ENCODE measurements around the gene PLAAT2. TPM values are rescaled to one million over a fixed set of nuclear protein-coding genes. Genes with fewer than 3 reads are reported as not detected.

PLAAT2 gene
- total and polyA plus RNA-seq, 10 of the 15 experiments (the other 5 are each of a cell fraction or from before 2014, with no cell fraction given): 4.6 to 25.9 (median 8.6) TPM

GRCh38 chr11:63517156-63517555 is 46.0 kb downstream of the PLAAT2 start:
- no peak overlapping the region for H3K9ac ChIP-seq (ENCODE audit: control insufficient read depth, insufficient read depth, low read length)
- no peak overlapping the region for H2AFZ ChIP-seq (ENCODE audit: control insufficient read depth, low read depth, low read length)
- in situ Hi-C loops (cut with MboI) (no loop called here), intact Hi-C loops (cut with micrococcal nuclease; ENCODE audit: unreplicated experiment) (no loop called here)
- H3K4me3 ChIP-seq: no peak overlapping the region
- no peaks in the 10 kb centered on the region for H3K36me3 ChIP-seq (ENCODE audit: control insufficient read depth in 2 of 2, insufficient read depth in 2 of 2, low read length in 1 of 2)
- no peak for DNase-seq (ENCODE audit: low read depth, low spot score)
- no peaks in the 10 kb centered on the region for H3K4me1 ChIP-seq (ENCODE audit: control insufficient read depth, insufficient read depth, low read length)
- ChIA-PET POLR2A (no interaction called here), CTCF (interaction anchor here (1.7 kb wide), 1 partner anchor 38 kb away, joined by 3 read pairs; no protein-coding TSS in a partner anchor), RAD21 (ENCODE audit: unreplicated experiment) (no interaction called here), SMC1A (ENCODE audit: uncharacterized antibody, unreplicated experiment) (no interaction called here)
- no peaks in the 10 kb centered on the region for H4K20me1 ChIP-seq (ENCODE audit: control insufficient read depth, insufficient read depth)
- ATAC-seq: no peak
- no peak for FAIRE-seq
- BruUV-seq (replicated peaks): no TSS peak
- H3K4me2 ChIP-seq (ENCODE audit: control insufficient read depth, insufficient read depth): no peak overlapping the region
- no peaks in the 10 kb centered on the region for H3K79me2 ChIP-seq (ENCODE audit: control insufficient read depth, insufficient read depth, low read length)
- no peaks in the 10 kb centered on the region; the same call in 2 of the 3 replicates for H3K9me3 ChIP-seq (replicated peaks; ENCODE audit: control insufficient read depth, insufficient read depth, low read length)
- H3K27ac ChIP-seq (ENCODE audit: control insufficient read depth, insufficient read depth): no peak overlapping the region
- H3K27me3 ChIP-seq (replicated peaks in 1 of 2; ENCODE audit: control insufficient read depth in 2 of 2, insufficient read depth in 2 of 2, low read length in 1 of 2): no peaks in the 10 kb centered on the region
- WGBS (ENCODE audit: insufficient coverage, insufficient replicate concordance, low lambda C conversion rate, missing lambda C conversion rate): 60% methylated on average over 5 of the region's 5 CpGs
- TF ChIP-seq ZZZ3 (IDR thresholded peaks at IDR 0.05; ENCODE audit: control insufficient read depth, insufficient read length, low read depth) (no peak), POLR2A (IDR thresholded peaks at IDR 0.05; ENCODE audit: low read depth, low read length) (no peak), SPI1 (IDR thresholded peaks at IDR 0.05; ENCODE audit: borderline replicate concordance, insufficient read depth, low read depth, low read length) (no peak), STAT3 (IDR thresholded peaks at IDR 0.05; ENCODE audit: low read depth, low read length) (no peak), ZBTB4 (CRISPR knock-in tag; IDR thresholded peaks at IDR 0.05) (no peak), FOXK2 (IDR thresholded peaks at IDR 0.05) (no peak), SMAD5 (IDR thresholded peaks at IDR 0.05; ENCODE audit: low read depth) (no peak), MAX (IDR thresholded peaks at IDR 0.05; ENCODE audit: low read depth, low read length) (no peak), GATAD2B (conservative IDR thresholded peaks at IDR 0.05; ENCODE audit: low read depth) (no peak), ZBTB40 (IDR thresholded peaks at IDR 0.05; ENCODE audit: borderline replicate concordance) (no peak), YBX1 (IDR thresholded peaks at IDR 0.05) (no peak), CHD2 (IDR thresholded peaks at IDR 0.05; ENCODE audit: borderline replicate concordance, low read depth, low read length) (no peak), ASH2L (IDR thresholded peaks at IDR 0.05; ENCODE audit: borderline replicate concordance, low read depth) (no peak), KAT2A (conservative IDR thresholded peaks at IDR 0.05; ENCODE audit: control insufficient read depth, low read depth, low read length) (no peak), BMI1 (IDR thresholded peaks at IDR 0.05; ENCODE audit: borderline replicate concordance) (no peak), CBX3 (IDR thresholded peaks at IDR 0.05; ENCODE audit: borderline replicate concordance, low read depth) (no peak)
- TF ChIP-seq, protein P1, sequence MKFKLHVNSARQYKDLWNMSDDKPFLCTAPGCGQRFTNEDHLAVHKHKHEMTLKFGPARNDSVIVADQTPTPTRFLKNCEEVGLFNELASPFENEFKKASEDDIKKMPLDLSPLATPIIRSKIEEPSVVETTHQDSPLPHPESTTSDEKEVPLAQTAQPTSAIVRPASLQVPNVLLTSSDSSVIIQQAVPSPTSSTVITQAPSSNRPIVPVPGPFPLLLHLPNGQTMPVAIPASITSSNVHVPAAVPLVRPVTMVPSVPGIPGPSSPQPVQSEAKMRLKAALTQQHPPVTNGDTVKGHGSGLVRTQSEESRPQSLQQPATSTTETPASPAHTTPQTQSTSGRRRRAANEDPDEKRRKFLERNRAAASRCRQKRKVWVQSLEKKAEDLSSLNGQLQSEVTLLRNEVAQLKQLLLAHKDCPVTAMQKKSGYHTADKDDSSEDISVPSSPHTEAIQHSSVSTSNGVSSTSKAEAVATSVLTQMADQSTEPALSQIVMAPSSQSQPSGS (IDR thresholded peaks at IDR 0.05; ENCODE audit: low read length): no peak

Measured in GM12878 (cell line).